Transverse colon (tissue), 4 donors: ENCODE data around the gene ST8SIA6. TPM values are rescaled to one million over a fixed set of nuclear protein-coding genes. Genes with fewer than 3 reads are reported as not detected.

Experiments
- DNase-seq: peaks from one replicate; pipeline ENCODE4 v3.0.0-alpha.2; 2019
- H3K27ac ChIP-seq, 4 donors: fragments of 200-600 bp; sonication (generic); 2 replicates each; pipeline ENCODE4 v1.5.1; 2016 to 2018; ENCODE audit warnings: inconsistent platforms in 4 of 4
- H3K27me3 ChIP-seq: fragments of 200-600 bp; sonication (generic); 2 replicates; pipeline ENCODE4 v1.5.1; 2017; ENCODE audit warnings: inconsistent platforms
- H3K36me3 ChIP-seq, 4 donors: fragments of 200-600 bp; sonication (generic); 2 replicates each; pipeline ENCODE4 v1.5.1; 2017 to 2019; ENCODE audit warnings: inconsistent platforms in 4 of 4
- H3K4me1 ChIP-seq, 4 donors: fragments of 200-600 bp; sonication (generic); 2 replicates each; pipeline ENCODE4 v1.5.1; 2017 to 2020; ENCODE audit warnings: inconsistent platforms in 4 of 4
- H3K4me3 ChIP-seq, 4 donors: fragments of 200-600 bp; sonication (generic); 1 replicate in 1 of 4; 2 replicates in 3 of 4; pipeline versions ENCODE4 v1.5.1 to v1.6.1; 2017 to 2019; ENCODE audit warnings: inconsistent platforms in 4 of 4
- H3K9me3 ChIP-seq, 2 donors: fragments of 200-600 bp; sonication (generic); 2 replicates each; pipeline ENCODE4 v1.5.1; 2017 to 2019; ENCODE audit warnings: inconsistent platforms in 2 of 2
- EP300 ChIP-seq: sonication (generic); formaldehyde crosslinking; IDR thresholded peaks from one replicate; pipeline ENCODE4 v1.6.1; 2017; ENCODE audit warnings: antibody characterized with exemption, low read depth
- POLR2A ChIP-seq: fragments of 450-650 bp; IDR thresholded peaks from one replicate; pipeline ENCODE4 v1.6.1; 2016; ENCODE audit warnings: antibody characterized with exemption, mild to moderate bottlenecking, moderate library complexity
- POLR2AphosphoS5 ChIP-seq, 3 donors: sonication (generic); formaldehyde crosslinking; IDR thresholded peaks; one replicate each; pipeline ENCODE4 v1.6.1; 2016; ENCODE audit warnings: antibody characterized with exemption in 3 of 3
- WGBS, 2 donors: methylation state at CpG; one replicate each; pipeline ENCODE4 v1.1.5; 2018; ENCODE audit warnings: low coverage in 1 of 2; 5-methylcytosine and 5-hydroxymethylcytosine counted together
- in situ Hi-C, 4 donors: fragments of 200-750 bp; cut with MboI; loops; one replicate each; pipeline versions ENCODE4 v1.15.0 to v1.15.1; 2017; ENCODE audit warnings: low sequenced_read_pairs in 3 of 4, low pct_ligation_motif_present in 1 of 4, low pct_unique_long_range_greater_than_20kb in 1 of 4
- intact Hi-C: fragments of 100-400 bp; cut with DNase I; formaldehyde crosslinking; loops from one replicate; pipeline ENCODE4 v1.15.1; 2023; ENCODE audit warnings: low total_unique reads
- total RNA-seq, 4 donors: library from RNA; depleted of rRNA; stranded (reverse); fragments of >200 nt; gene quantifications; one replicate each; pipeline ENCODE4 v1.1.0, GENCODE V29; 2016
- TF ChIP-seq, protein P1 (sequence below), 5 experiments: fragments of 200-600 bp in 3 of 5; fragments of 450-650 bp in 2 of 5; sonication (generic) in 3 of 5; IDR thresholded peaks; 1 replicate in 2 of 5; 2 replicates in 3 of 5; pipeline ENCODE4 v1.5.1; 2016 to 2017; ENCODE audit warnings: antibody characterized with exemption in 5 of 5, inconsistent platforms in 3 of 5, mild to moderate bottlenecking in 2 of 5, moderate library complexity in 1 of 5

The ST8SIA6 gene
- total RNA-seq, 4 donors from 2014 or later: 0.64 to 1.2 TPM; not detected in 2

DNA sequence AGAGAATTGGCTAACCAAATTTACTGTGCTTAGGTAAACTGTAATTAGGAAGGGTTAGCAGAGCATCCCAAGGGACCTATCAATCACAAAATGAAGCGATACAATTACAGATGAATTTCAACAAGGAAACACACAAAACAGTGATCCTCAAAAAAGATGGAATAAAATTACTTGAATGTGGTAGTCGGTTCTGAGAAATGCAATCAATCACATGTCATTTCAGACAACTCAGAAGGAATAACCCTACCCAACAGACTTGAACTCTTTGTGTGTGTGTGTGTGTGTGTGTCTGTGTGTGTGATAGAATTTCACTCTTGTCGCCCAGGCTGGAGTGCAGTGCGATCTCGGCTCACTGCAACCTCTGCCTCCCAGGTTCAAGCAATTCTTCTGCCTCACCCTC is 43.5 kb downstream of the ST8SIA6 start:
- no peak overlapping the region for H3K27ac ChIP-seq
- intact Hi-C loops (loop anchor here (5.0 kb wide), 1 partner anchor 701 kb away; no protein-coding TSS in a partner anchor), in situ Hi-C loops (no loop called here)
- no peak for DNase-seq
- WGBS, 2 donors: 54 to 89% methylated on average over 2 to 5 of the region's 5 CpGs
- TF ChIP-seq EP300 (no peak), POLR2A (no peak), POLR2AphosphoS5 (IDR thresholded peaks at IDR 0.05) (no peak)
- TF ChIP-seq, protein P1, sequence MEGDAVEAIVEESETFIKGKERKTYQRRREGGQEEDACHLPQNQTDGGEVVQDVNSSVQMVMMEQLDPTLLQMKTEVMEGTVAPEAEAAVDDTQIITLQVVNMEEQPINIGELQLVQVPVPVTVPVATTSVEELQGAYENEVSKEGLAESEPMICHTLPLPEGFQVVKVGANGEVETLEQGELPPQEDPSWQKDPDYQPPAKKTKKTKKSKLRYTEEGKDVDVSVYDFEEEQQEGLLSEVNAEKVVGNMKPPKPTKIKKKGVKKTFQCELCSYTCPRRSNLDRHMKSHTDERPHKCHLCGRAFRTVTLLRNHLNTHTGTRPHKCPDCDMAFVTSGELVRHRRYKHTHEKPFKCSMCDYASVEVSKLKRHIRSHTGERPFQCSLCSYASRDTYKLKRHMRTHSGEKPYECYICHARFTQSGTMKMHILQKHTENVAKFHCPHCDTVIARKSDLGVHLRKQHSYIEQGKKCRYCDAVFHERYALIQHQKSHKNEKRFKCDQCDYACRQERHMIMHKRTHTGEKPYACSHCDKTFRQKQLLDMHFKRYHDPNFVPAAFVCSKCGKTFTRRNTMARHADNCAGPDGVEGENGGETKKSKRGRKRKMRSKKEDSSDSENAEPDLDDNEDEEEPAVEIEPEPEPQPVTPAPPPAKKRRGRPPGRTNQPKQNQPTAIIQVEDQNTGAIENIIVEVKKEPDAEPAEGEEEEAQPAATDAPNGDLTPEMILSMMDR (IDR thresholded peaks at IDR 0.05): no peak
- H3K9me3 ChIP-seq: no peaks in the 10 kb centered on the region
- peaks cover 0 to 6% (median 2%) of the 10 kb centered on the region in 4 donors for H3K4me1 ChIP-seq
- no peaks in the 10 kb centered on the region for H3K36me3 ChIP-seq
- no peak overlapping the region for H3K4me3 ChIP-seq
- no peaks in the 10 kb centered on the region for H3K27me3 ChIP-seq

DNA sequence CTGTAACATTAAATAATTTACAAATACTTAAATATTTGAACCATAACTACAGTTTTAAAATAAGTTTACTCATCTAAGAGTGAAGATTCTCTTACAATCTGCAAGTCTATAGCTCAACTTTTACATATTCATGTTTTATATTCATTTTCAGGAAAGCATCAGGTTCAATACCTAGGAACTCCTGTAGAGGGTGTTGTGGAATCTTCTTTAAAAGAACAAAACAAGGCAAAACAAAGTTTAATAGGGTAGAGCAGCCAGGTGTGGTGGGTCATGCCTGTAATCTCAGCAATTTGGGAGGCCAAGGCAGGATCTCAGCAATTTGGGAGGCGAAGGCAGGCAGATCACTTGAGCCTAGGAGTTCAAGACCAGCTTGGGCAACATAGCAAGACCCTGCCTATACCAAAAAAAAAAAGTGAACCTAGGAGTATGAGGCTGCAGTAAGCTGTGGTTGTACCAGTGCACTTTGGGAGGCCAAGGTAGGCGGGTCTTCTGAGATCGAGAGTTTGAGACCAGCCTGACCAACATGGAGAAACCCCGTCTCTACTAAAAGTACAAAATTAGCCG is 45.1 kb downstream of the ST8SIA6 start:
- no peaks in the 10 kb centered on the region for H3K36me3 ChIP-seq
- no peak overlapping the region for H3K4me3 ChIP-seq
- 89 to 92% methylated on average over 4 to 5 of the region's 5 CpGs for WGBS, 2 donors
- no peaks in the 10 kb centered on the region for H3K27me3 ChIP-seq
- H3K27ac ChIP-seq: no peak overlapping the region
- H3K4me1 ChIP-seq: peaks cover 0 to 8% (median 2%) of the 10 kb centered on the region in 4 donors
- no peaks in the 10 kb centered on the region for H3K9me3 ChIP-seq
- DNase-seq: no peak
- TF ChIP-seq EP300: no peak
- TF ChIP-seq, protein P1 (IDR thresholded peaks at IDR 0.05): peak in 3 of 5 experiments; percentile 27 to 32 (median 28)
- in situ Hi-C loops (no loop called here), intact Hi-C loops (no loop called here)

DNA sequence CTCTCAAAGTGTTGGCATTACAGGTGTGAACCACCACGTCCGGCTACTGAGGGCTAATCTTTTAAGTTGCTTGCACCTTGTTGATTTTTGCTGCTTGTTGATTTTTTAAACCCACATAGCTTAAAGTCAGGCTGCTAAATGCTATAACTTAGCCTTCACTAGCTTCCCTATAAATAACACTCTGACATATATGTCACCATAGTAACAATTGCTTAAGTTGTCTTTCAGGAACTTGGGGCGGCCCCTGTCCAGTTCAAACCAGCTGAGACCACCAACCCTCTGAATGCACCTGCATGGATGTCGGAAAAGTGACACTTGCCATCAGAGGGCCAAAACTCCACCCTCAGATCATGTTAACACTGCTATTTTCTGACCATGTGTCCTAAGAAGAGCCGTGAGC is 47.3 kb downstream of the ST8SIA6 start:
- Histone ChIP-seq H3K4me1 (peaks cover 0 to 8% (median 2%) of the 10 kb centered on the region in 4 donors), H3K27ac (peak overlapping the region in 1 of 4 donors; percentile 53), H3K36me3 (no peaks in the 10 kb centered on the region), H3K27me3 (no peaks in the 10 kb centered on the region), H3K4me3 (no peak overlapping the region), H3K9me3 (no peaks in the 10 kb centered on the region)
- no peak for DNase-seq
- TF ChIP-seq POLR2AphosphoS5 (IDR thresholded peaks at IDR 0.05) (no peak), POLR2A (no peak), EP300 (no peak)
- TF ChIP-seq, protein P1 (IDR thresholded peaks at IDR 0.05): no peak
- in situ Hi-C loops: no loop called here
- intact Hi-C loops: no loop called here
- 85 to 87% methylated on average over 3 to 5 of the region's 5 CpGs for WGBS, 2 donors

DNA sequence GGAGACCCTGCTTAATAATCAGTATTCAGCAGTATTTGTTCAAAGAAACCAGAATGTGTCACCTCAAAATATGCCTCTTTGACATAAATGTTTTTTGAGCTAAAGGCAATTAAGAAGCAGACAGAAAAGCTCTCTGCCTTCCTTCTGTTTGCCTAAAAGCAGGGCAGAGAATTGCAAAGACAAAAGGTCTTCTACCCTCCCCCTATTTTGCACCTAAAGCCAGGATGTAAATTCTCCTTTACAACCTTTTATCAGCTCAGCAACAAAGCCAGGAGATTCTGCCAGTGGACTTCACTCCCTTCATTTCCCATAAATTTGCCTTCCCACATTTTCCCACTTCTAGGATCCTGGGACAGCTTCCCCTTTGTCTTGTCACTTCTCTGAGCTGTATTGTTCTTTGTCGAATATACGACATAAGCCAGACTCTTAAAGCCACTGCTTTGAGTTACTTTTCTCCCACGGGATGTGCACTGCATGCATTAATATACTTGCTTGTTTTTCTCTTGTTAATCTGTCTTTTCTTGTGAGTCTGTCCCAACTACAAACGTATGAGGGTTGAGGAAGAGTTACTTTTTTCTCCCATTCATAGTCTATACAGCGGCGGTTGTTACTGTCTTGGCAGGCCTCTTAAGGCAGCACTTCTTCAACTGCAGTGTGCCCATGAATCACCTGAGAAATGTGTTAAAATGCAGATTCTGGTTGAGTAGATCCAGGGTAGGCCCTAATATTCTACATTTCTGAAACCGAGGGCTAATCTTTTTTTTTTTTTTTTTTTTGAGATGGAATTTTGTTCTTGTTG is 48.2 kb downstream of the ST8SIA6 start:
- 39 to 45% methylated on average over 7 of the region's 7 CpGs for WGBS, 2 donors
- Histone ChIP-seq H3K27ac (peak overlapping the region in 2 of 4 donors; percentile 19 to 53), H3K36me3 (no peaks in the 10 kb centered on the region), H3K9me3 (no peaks in the 10 kb centered on the region), H3K4me3 (no peak overlapping the region), H3K4me1 (peaks cover 0 to 8% (median 2%) of the 10 kb centered on the region in 4 donors), H3K27me3 (no peaks in the 10 kb centered on the region)
- in situ Hi-C loops (no loop called here), intact Hi-C loops (no loop called here)
- TF ChIP-seq POLR2AphosphoS5 (IDR thresholded peaks at IDR 0.05) (no peak), EP300 (no peak), POLR2A (no peak)
- TF ChIP-seq, protein P1 (IDR thresholded peaks at IDR 0.05): no peak
- no peak for DNase-seq
